ENCODE data around the gene POLR2H. TPM values are rescaled to one million over a fixed set of nuclear protein-coding genes. Genes with fewer than 3 reads are reported as not detected.

Gene POLR2H
- total RNA-seq, 4 donors from 2014 or later = 42.4 to 116 (median 66.2) TPM

GRCh38 chr3:184353546-184353941 is 8.0 kb upstream of the POLR2H start:
- no peak for DNase-seq (ENCODE audit: low spot score in 2 of 2)
- Histone ChIP-seq H3K27me3 (no peaks in the 10 kb centered on the region), H3K36me3 (peaks cover 10% of the 10 kb centered on the region), H3K27ac (no peak overlapping the region), H3K4me3 (no peak overlapping the region), H3K9me3 (no peaks in the 10 kb centered on the region), H3K4me1 (peaks cover 15% of the 10 kb centered on the region)
- WGBS = 85% methylated on average over 4 of the region's 11 CpGs
- TF ChIP-seq EP300 (IDR thresholded peaks at IDR 0.05) (no peak), POLR2A (IDR thresholded peaks at IDR 0.05) (no peak), POLR2AphosphoS5 (IDR thresholded peaks at IDR 0.05) (no peak), CTCF (IDR thresholded peaks at IDR 0.05) (no peak)

- Histone ChIP-seq H3K4me3 (no peak overlapping the region), H3K27me3 (no peaks in the 10 kb centered on the region), H3K4me1 (peaks cover 15% of the 10 kb centered on the region), H3K9me3 (no peaks in the 10 kb centered on the region), H3K36me3 (peaks cover 10% of the 10 kb centered on the region), H3K27ac (no peak overlapping the region)
- 19% methylated on average over 8 of the region's 18 CpGs for WGBS
- DNase-seq (ENCODE audit: low spot score in 2 of 2) = no peak
- TF ChIP-seq CTCF (IDR thresholded peaks at IDR 0.05) = peak in 1 of 2 donors; percentile 71
- no peak for TF ChIP-seq POLR2AphosphoS5 (IDR thresholded peaks at IDR 0.05)
Measured at GRCh38 chr3:184354121-184354728, 7.3 kb upstream of the POLR2H start.

GRCh38 chr3:184354754-184355153 is 6.8 kb upstream of the POLR2H start:
- no peak overlapping the region for H3K27ac ChIP-seq
- no peak overlapping the region for H3K4me3 ChIP-seq
- H3K4me1 ChIP-seq = peaks cover 20% of the 10 kb centered on the region
- WGBS = 79% methylated on average over 8 of the region's 8 CpGs
- H3K36me3 ChIP-seq = peaks cover 10% of the 10 kb centered on the region
- no peak for DNase-seq (ENCODE audit: low spot score in 2 of 2)
- TF ChIP-seq EP300 (IDR thresholded peaks at IDR 0.05) = no peak
- TF ChIP-seq POLR2AphosphoS5 (IDR thresholded peaks at IDR 0.05) = no peak
- no peak for TF ChIP-seq CTCF (IDR thresholded peaks at IDR 0.05)
- TF ChIP-seq POLR2A (IDR thresholded peaks at IDR 0.05) = no peak
- no peaks in the 10 kb centered on the region for H3K27me3 ChIP-seq
- H3K9me3 ChIP-seq = no peaks in the 10 kb centered on the region

- TF ChIP-seq EP300 (IDR thresholded peaks at IDR 0.05) (no peak), POLR2A (IDR thresholded peaks at IDR 0.05) (no peak), POLR2AphosphoS5 (IDR thresholded peaks at IDR 0.05) (no peak), CTCF (IDR thresholded peaks at IDR 0.05) (no peak)
- WGBS = 75% methylated on average over 16 of the region's 18 CpGs
- no peaks in the 10 kb centered on the region for H3K9me3 ChIP-seq
- H3K27me3 ChIP-seq = no peaks in the 10 kb centered on the region
- H3K36me3 ChIP-seq = peaks cover 10% of the 10 kb centered on the region
- DNase-seq (ENCODE audit: low spot score in 2 of 2) = no peak
- H3K4me1 ChIP-seq = peaks cover 26% of the 10 kb centered on the region
- H3K4me3 ChIP-seq = no peak overlapping the region
- no peak overlapping the region for H3K27ac ChIP-seq
Measured at GRCh38 chr3:184355261-184356040, 6.1 kb upstream of the POLR2H start.
